Neural cell (in vitro differentiated cells): Measurements from ENCODE around the gene MUC2. TPM values are rescaled to one million over a fixed set of nuclear protein-coding genes. Genes with fewer than 3 reads are reported as not detected.

Experiments used
- H2AFZ ChIP-seq: fragments of 200-600, 300-800 bp; sonication (generic), shearing (Covaris generic); 2 replicates; pipeline ENCODE4 v1.6.0; 2014; ENCODE audit warnings: low read depth, mild to moderate bottlenecking, antibody characterized with exemption, low read length, moderate library complexity
- H3F3A ChIP-seq: fragments of 200-600 bp; shearing (Covaris generic); 2 replicates; pipeline ENCODE4 v1.6.1; 2016; ENCODE audit warnings: mild to moderate bottlenecking, moderate library complexity, mixed read lengths, antibody characterized with exemption, low read length; ENCODE audit not compliant: insufficient read depth, poor library complexity, severe bottlenecking
- H3K27ac ChIP-seq: fragments of 200-600, 300-800 bp; sonication (generic), shearing (Covaris generic); 2 replicates; pipeline ENCODE4 v1.5.1; 2014; ENCODE audit warnings: mild to moderate bottlenecking, low read length, moderate library complexity
- H3K27me3 ChIP-seq: fragments of 300-800, 200-600 bp; sonication (generic), shearing (Covaris generic); 2 replicates; pipeline ENCODE4 v1.6.0; 2014; ENCODE audit warnings: mild to moderate bottlenecking, low read depth, low read length, moderate library complexity; ENCODE audit not compliant: insufficient read depth
- H3K36me3 ChIP-seq: fragments of 300-800, 200-600 bp; sonication (generic), shearing (Covaris generic); 2 replicates; pipeline ENCODE4 v1.5.1; 2014; ENCODE audit warnings: mild to moderate bottlenecking, antibody characterized with exemption, low read length, moderate library complexity; ENCODE audit not compliant: insufficient read depth
- H3K4me2 ChIP-seq: fragments of 300-800, 200-600 bp; sonication (generic), shearing (Covaris generic); 2 replicates; pipeline ENCODE4 v1.6.0; 2014; ENCODE audit warnings: mild to moderate bottlenecking, low read length
- H3K4me3 ChIP-seq: fragments of 300-800, 200-600 bp; sonication (generic), shearing (Covaris generic); 2 replicates; pipeline ENCODE4 v1.5.1; 2014; ENCODE audit warnings: mild to moderate bottlenecking, low read length, moderate library complexity
- H3K79me2 ChIP-seq: fragments of 200-600 bp; shearing (Covaris generic); replicated peaks from 2 replicates; pipeline ENCODE4 v1.6.0; 2014; ENCODE audit warnings: mild to moderate bottlenecking, low read length, moderate library complexity; ENCODE audit not compliant: insufficient read depth
- H3K9ac ChIP-seq: fragments of 300-800, 200-600 bp; sonication (generic), shearing (Covaris generic); 2 replicates; pipeline ENCODE4 v1.6.1; 2016; ENCODE audit warnings: mild to moderate bottlenecking, low read length, mixed read lengths
- H3K9me2 ChIP-seq: fragments of 200-600 bp; shearing (Covaris generic); 2 replicates; pipeline ENCODE4 v1.6.1; 2016; ENCODE audit warnings: mild to moderate bottlenecking, low read length, mixed read lengths; ENCODE audit not compliant: insufficient read depth
- H3K9me3 ChIP-seq: fragments of 200-600, 300-800 bp; sonication (generic), shearing (Covaris generic); 2 replicates; pipeline ENCODE4 v1.6.1; 2016; ENCODE audit warnings: mild to moderate bottlenecking, mixed run types, low read length, moderate library complexity, mixed read lengths
- H4K20me1 ChIP-seq: fragments of 200-600 bp; shearing (Covaris generic); 2 replicates; pipeline ENCODE4 v1.6.1; 2016; ENCODE audit warnings: mild to moderate bottlenecking, mixed run types; ENCODE audit not compliant: insufficient read depth
- EZH2 ChIP-seq: fragments of 200-600, 300-800 bp; shearing (Covaris generic), sonication (generic); IDR thresholded peaks from 2 replicates; pipeline ENCODE4 v1.6.1; 2014; ENCODE audit warnings: antibody characterized with exemption, low read length, borderline replicate concordance, mild to moderate bottlenecking; ENCODE audit not compliant: insufficient read depth, poor library complexity, severe bottlenecking
- MXI1 ChIP-seq: fragments of 450-650 bp; conservative IDR thresholded peaks from 2 replicates; pipeline ENCODE4 v1.6.1; 2014; ENCODE audit warnings: antibody characterized with exemption, mild to moderate bottlenecking; ENCODE audit not compliant: poor library complexity, severe bottlenecking
- POLR2AphosphoS5 ChIP-seq: IDR thresholded peaks from 2 replicates; pipeline ENCODE4 v1.6.1; 2012
- RAD21 ChIP-seq: fragments of 450-650 bp; conservative IDR thresholded peaks from 2 replicates; pipeline ENCODE4 v1.6.1; 2014; ENCODE audit warnings: antibody characterized with exemption, mild to moderate bottlenecking, moderate library complexity
- REST ChIP-seq: IDR thresholded peaks from 2 replicates; pipeline ENCODE4 v1.6.1; 2012; ENCODE audit warnings: borderline replicate concordance
- SMC3 ChIP-seq: fragments of 450-650 bp; conservative IDR thresholded peaks from 2 replicates; pipeline ENCODE4 v1.6.1; 2014; ENCODE audit warnings: antibody characterized with exemption, mild to moderate bottlenecking, moderate library complexity; ENCODE audit not compliant: poor library complexity
- TAF1 ChIP-seq: IDR thresholded peaks from 2 replicates; pipeline ENCODE4 v1.6.1; 2012; ENCODE audit warnings: low read depth
- polyA plus RNA-seq: library from polyadenylated mRNA; depleted of rRNA; stranded (reverse); fragments of >200 nt; gene quantifications from 2 replicates; pipeline ENCODE4 v1.2.3, GENCODE V29; 2014
- TF ChIP-seq, protein P1 (sequence below): fragments of 450-650 bp; IDR thresholded peaks from 2 replicates; pipeline ENCODE4 v1.5.1; 2014; ENCODE audit warnings: antibody characterized with exemption, mild to moderate bottlenecking, moderate library complexity; ENCODE audit not compliant: poor library complexity, severe bottlenecking

MUC2 gene
- polyA plus RNA-seq, 1 donor from 2014 or later: not detected

GRCh38 chr11:1090600-1091331 lies 16.1 kb downstream of the MUC2 start:
- H2AFZ ChIP-seq: no peak overlapping the region
- H3K4me2 ChIP-seq: no peak overlapping the region
- H3K4me3 ChIP-seq: no peak overlapping the region
- no peaks in the 10 kb centered on the region for H3F3A ChIP-seq
- no peak overlapping the region for H3K27ac ChIP-seq
- H3K79me2 ChIP-seq: no peaks in the 10 kb centered on the region
- TF ChIP-seq EZH2 (no peak), MXI1 (no peak), POLR2AphosphoS5 (no peak), TAF1 (no peak), RAD21 (no peak)
- TF ChIP-seq, protein P1, sequence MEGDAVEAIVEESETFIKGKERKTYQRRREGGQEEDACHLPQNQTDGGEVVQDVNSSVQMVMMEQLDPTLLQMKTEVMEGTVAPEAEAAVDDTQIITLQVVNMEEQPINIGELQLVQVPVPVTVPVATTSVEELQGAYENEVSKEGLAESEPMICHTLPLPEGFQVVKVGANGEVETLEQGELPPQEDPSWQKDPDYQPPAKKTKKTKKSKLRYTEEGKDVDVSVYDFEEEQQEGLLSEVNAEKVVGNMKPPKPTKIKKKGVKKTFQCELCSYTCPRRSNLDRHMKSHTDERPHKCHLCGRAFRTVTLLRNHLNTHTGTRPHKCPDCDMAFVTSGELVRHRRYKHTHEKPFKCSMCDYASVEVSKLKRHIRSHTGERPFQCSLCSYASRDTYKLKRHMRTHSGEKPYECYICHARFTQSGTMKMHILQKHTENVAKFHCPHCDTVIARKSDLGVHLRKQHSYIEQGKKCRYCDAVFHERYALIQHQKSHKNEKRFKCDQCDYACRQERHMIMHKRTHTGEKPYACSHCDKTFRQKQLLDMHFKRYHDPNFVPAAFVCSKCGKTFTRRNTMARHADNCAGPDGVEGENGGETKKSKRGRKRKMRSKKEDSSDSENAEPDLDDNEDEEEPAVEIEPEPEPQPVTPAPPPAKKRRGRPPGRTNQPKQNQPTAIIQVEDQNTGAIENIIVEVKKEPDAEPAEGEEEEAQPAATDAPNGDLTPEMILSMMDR: no peak
- no peaks in the 10 kb centered on the region for H3K9me2 ChIP-seq
- H4K20me1 ChIP-seq: no peaks in the 10 kb centered on the region
- no peaks in the 10 kb centered on the region for H3K36me3 ChIP-seq
- H3K9me3 ChIP-seq: no peaks in the 10 kb centered on the region
- H3K27me3 ChIP-seq: no peaks in the 10 kb centered on the region
- H3K9ac ChIP-seq: no peak overlapping the region

DNA sequence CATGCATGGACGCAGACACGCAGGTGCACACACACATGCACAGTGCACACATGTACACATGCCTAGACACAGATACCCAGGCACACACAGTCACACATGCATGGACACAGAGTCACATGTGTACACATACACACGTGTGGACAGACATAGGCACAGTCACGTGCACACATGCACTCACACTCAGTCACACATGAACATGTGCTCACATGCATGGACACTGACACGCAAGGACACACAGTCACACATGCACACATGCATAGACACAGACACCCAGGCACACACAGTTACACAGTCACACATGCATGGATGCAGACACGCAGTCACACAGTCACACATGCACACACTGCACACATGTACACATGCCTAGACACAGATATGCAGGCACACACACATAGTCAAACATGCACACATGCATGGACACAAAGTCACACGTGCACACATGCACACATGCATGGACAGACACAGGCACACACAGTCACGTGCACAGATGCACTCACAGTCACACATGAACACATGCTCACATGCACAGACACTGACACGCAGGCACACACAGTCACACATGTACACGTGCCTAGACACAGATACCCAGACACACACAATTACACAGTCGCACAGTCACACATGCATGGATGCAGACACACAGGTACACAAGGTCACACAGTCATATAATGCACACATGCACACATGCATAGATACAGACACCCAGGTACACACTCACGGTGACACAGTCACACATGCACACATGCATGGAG lies 16.8 kb downstream of the MUC2 start:
- H3K79me2 ChIP-seq: no peaks in the 10 kb centered on the region
- H3K36me3 ChIP-seq: no peaks in the 10 kb centered on the region
- no peaks in the 10 kb centered on the region for H3K9me2 ChIP-seq
- H3K9ac ChIP-seq: no peak overlapping the region
- H2AFZ ChIP-seq: no peak overlapping the region
- H3K27me3 ChIP-seq: no peaks in the 10 kb centered on the region
- no peaks in the 10 kb centered on the region for H3F3A ChIP-seq
- TF ChIP-seq POLR2AphosphoS5: no peak
- TF ChIP-seq EZH2: no peak
- TF ChIP-seq RAD21: no peak
- TF ChIP-seq SMC3: no peak
- TF ChIP-seq TAF1: no peak
- TF ChIP-seq, protein P1: no peak
- no peak for TF ChIP-seq REST
- no peak overlapping the region for H3K4me2 ChIP-seq
- no peak overlapping the region for H3K27ac ChIP-seq
- no peaks in the 10 kb centered on the region for H3K9me3 ChIP-seq
- H3K4me3 ChIP-seq: no peak overlapping the region
- no peaks in the 10 kb centered on the region for H4K20me1 ChIP-seq
